ENCODE results near the gene SPRR1B.

GRCh38 chr1:153024413-153024812 lies 6.6 kb upstream of the SPRR1B start:
- no peak for TF ChIP-seq REST (IDR thresholded peaks at IDR 0.05; ENCODE audit: insufficient read depth in 1 of 2, low read depth in 2 of 2, low read length in 2 of 2)
- no peak for TF ChIP-seq POLR2AphosphoS5 (IDR thresholded peaks at IDR 0.05; ENCODE audit: low read depth, low read length)
- TF ChIP-seq FOXP2 (optimal IDR thresholded peaks at IDR 0.05; ENCODE audit: borderline replicate concordance, extremely low read depth, extremely low read length, insufficient read depth): no peak
- TF ChIP-seq TAF1 (IDR thresholded peaks at IDR 0.05; ENCODE audit: borderline replicate concordance, insufficient read depth, low read length): no peak
- TF ChIP-seq SIN3A (IDR thresholded peaks at IDR 0.05; ENCODE audit: borderline replicate concordance, insufficient read depth, low read length): no peak
